Measurements from ENCODE around the gene LGALSL. TPM values are rescaled to one million over a fixed set of nuclear protein-coding genes. Genes with fewer than 3 reads are reported as not detected.
A peak's percentile ranks its signal among the peaks of the same experiment; 100 is the strongest.

LGALSL gene
- total RNA-seq, 1 donor from 2014 or later: 22.6 TPM

DNA sequence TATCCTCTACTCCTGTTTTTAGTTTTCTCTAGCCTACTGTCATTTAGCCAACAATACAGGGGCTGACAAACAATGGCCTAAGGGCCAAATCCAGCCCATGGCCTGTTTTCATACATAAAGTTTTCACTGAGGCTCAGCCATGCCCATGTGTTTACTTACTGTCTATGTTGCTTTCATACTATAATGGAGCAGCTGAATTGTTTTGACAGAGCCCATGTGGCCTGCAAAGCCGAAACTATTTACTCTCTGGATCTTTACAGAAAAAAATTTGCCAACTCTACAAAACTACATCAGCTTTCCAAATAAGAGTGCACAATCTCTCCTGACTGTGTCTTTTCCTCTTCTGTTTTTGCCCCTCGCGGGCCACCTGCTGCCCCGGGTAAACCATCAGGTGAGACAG lies 24.0 kb downstream of the LGALSL start:
- peaks cover 15% of the 10 kb centered on the region for H3K4me1 Mint-ChIP-seq (ENCODE audit: low read depth)
- no peak for DNase-seq (ENCODE audit: low spot score, unreplicated experiment)
- TF ChIP-seq, protein P1, sequence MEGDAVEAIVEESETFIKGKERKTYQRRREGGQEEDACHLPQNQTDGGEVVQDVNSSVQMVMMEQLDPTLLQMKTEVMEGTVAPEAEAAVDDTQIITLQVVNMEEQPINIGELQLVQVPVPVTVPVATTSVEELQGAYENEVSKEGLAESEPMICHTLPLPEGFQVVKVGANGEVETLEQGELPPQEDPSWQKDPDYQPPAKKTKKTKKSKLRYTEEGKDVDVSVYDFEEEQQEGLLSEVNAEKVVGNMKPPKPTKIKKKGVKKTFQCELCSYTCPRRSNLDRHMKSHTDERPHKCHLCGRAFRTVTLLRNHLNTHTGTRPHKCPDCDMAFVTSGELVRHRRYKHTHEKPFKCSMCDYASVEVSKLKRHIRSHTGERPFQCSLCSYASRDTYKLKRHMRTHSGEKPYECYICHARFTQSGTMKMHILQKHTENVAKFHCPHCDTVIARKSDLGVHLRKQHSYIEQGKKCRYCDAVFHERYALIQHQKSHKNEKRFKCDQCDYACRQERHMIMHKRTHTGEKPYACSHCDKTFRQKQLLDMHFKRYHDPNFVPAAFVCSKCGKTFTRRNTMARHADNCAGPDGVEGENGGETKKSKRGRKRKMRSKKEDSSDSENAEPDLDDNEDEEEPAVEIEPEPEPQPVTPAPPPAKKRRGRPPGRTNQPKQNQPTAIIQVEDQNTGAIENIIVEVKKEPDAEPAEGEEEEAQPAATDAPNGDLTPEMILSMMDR (IDR thresholded peaks at IDR 0.05; ENCODE audit: unreplicated experiment): no peak
- H3K9me3 Mint-ChIP-seq (ENCODE audit: low read depth): no peaks in the 10 kb centered on the region
- no peak overlapping the region for H3K27ac Mint-ChIP-seq
- H3K27me3 Mint-ChIP-seq: no peaks in the 10 kb centered on the region
- H3K4me3 Mint-ChIP-seq (ENCODE audit: low read depth): no peak overlapping the region
- no peaks in the 10 kb centered on the region for H3K36me3 Mint-ChIP-seq (ENCODE audit: insufficient read depth)

- no peak overlapping the region for H3K27ac Mint-ChIP-seq
- peaks cover 16% of the 10 kb centered on the region for H3K4me1 Mint-ChIP-seq (ENCODE audit: low read depth)
- no peaks in the 10 kb centered on the region for H3K36me3 Mint-ChIP-seq (ENCODE audit: insufficient read depth)
- TF ChIP-seq, protein P1 (IDR thresholded peaks at IDR 0.05; ENCODE audit: unreplicated experiment): no peak
- DNase-seq (ENCODE audit: low spot score, unreplicated experiment): no peak
- no peak overlapping the region for H3K4me3 Mint-ChIP-seq (ENCODE audit: low read depth)
- no peaks in the 10 kb centered on the region for H3K9me3 Mint-ChIP-seq (ENCODE audit: low read depth)
- peaks cover 2% of the 10 kb centered on the region for H3K27me3 Mint-ChIP-seq
Measured at GRCh38 chr2:64478502-64479230, 24.7 kb downstream of the LGALSL start.

DNA sequence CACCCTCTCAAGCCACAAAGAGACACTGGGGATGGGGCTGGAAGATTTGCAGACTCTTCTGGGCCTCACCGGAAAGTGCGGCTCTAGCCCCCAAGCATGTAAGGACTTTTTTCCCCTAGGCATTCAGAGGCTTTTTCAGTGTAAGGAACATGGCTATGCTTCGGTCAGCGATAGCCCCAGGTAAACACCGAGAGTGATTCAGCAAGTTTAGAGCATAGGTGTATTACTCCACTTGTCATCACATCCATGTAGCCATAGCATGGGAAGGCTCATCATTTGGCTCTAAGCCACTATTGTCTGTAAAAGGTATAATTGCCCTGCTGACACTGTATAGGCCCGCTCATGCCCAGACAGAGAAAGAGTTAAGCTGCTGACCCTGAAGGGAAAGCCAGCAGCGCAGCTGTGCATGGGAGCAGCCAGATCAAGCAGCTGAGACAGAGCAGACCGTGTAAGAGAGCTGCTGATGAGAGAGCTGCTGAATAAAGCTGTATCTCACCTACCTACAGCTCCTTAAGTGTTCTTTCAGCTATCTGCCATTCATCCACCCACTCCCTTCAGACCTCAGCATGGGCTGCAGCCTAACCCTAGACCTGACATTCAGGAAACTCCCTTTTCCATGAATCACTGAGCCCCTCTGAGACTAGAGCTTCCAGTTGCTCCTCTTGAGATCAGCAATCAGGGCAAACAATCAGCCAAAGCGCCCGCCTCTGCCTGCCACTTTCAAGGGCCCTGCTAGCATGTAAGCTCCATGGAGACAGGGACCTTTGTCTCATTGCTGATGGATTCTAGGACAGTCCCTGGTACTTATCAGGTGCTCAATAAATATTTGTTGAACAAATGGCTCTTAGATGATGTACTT lies 25.5 kb downstream of the LGALSL start:
- Mint-ChIP-seq H3K27me3 (peaks cover 2% of the 10 kb centered on the region), H3K9me3 (ENCODE audit: low read depth) (no peaks in the 10 kb centered on the region), H3K36me3 (ENCODE audit: insufficient read depth) (no peaks in the 10 kb centered on the region), H3K4me3 (ENCODE audit: low read depth) (no peak overlapping the region), H3K4me1 (ENCODE audit: low read depth) (peaks cover 16% of the 10 kb centered on the region), H3K27ac (peak overlapping the region; percentile 54)
- TF ChIP-seq, protein P1 (IDR thresholded peaks at IDR 0.05; ENCODE audit: unreplicated experiment): no peak
- no peak for DNase-seq (ENCODE audit: low spot score, unreplicated experiment)

- H3K27ac Mint-ChIP-seq: no peak overlapping the region
- H3K27me3 Mint-ChIP-seq: peaks cover 10% of the 10 kb centered on the region
- H3K4me1 Mint-ChIP-seq (ENCODE audit: low read depth): peaks cover 16% of the 10 kb centered on the region
- TF ChIP-seq, protein P1 (IDR thresholded peaks at IDR 0.05; ENCODE audit: unreplicated experiment): no peak
- no peaks in the 10 kb centered on the region for H3K9me3 Mint-ChIP-seq (ENCODE audit: low read depth)
- DNase-seq (ENCODE audit: low spot score, unreplicated experiment): no peak
- H3K36me3 Mint-ChIP-seq (ENCODE audit: insufficient read depth): no peaks in the 10 kb centered on the region
- no peak overlapping the region for H3K4me3 Mint-ChIP-seq (ENCODE audit: low read depth)
Measured at GRCh38 chr2:64481665-64482064, 27.7 kb downstream of the LGALSL start.

- peaks cover 16% of the 10 kb centered on the region for H3K4me1 Mint-ChIP-seq (ENCODE audit: low read depth)
- H3K36me3 Mint-ChIP-seq (ENCODE audit: insufficient read depth): no peaks in the 10 kb centered on the region
- TF ChIP-seq, protein P1 (IDR thresholded peaks at IDR 0.05; ENCODE audit: unreplicated experiment): no peak
- H3K4me3 Mint-ChIP-seq (ENCODE audit: low read depth): no peak overlapping the region
- no peak for DNase-seq (ENCODE audit: low spot score, unreplicated experiment)
- no peaks in the 10 kb centered on the region for H3K9me3 Mint-ChIP-seq (ENCODE audit: low read depth)
- peaks cover 14% of the 10 kb centered on the region for H3K27me3 Mint-ChIP-seq
- H3K27ac Mint-ChIP-seq: no peak overlapping the region
Measured at GRCh38 chr2:64482243-64482642, 28.3 kb downstream of the LGALSL start.
